ENCODE data around the gene OR4K1.
"Not testable (repeated sequence)": the region's sequence is repeated elsewhere in the genome, so short reads cannot be mapped to it uniquely, and the experiment has no call there.

The OR4K1 gene

GRCh38 chr14:19930617-19931016 lies at the start of gene OR4K1:
TSS of gene OR4K1 (plus strand) at chr14:19930917. CDS start at chr14:19935667, 4,750 bp downstream.
- Mint-ChIP-seq H3K9me3 (no peaks in the 10 kb centered on the region), H3K27ac (no peak within 1 kb of the TSS), H3K4me1 (no peaks in the 10 kb centered on the region), H3K4me3 (no peak within 1 kb of the TSS), H3K36me3 (ENCODE audit: low read depth) (no peaks in the 10 kb centered on the region), H3K27me3 (no peaks in the 10 kb centered on the region)
- ATAC-seq, result no peak
- no peak for DNase-seq

DNA sequence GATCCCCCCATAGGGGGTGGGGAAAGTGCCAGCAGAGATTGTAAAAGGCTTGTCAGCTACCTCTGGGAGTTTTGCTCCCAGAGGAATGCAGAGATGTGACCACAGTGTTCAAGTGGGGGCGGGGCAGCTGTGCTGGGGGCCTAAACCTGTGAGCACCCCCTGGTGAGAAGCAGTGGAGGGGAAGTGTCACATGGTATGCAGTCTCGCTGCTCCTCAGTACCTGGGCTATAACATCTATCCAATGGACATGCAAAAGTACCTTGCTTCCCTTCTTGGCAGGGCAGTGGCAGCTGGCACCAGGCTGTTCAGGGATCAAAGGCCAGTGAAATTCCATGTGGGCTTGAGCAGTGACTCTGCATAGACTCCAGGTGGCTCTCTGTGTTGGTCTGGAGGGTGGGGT lies 35.4 kb upstream of the OR4K1 start:
- H3K9me3 Mint-ChIP-seq, result peaks cover 49% of the 10 kb centered on the region
- ATAC-seq (peak; percentile 10), DNase-seq (no peak)
- no peaks in the 10 kb centered on the region for H3K4me1 Mint-ChIP-seq
- no peaks in the 10 kb centered on the region for H3K27me3 Mint-ChIP-seq
- no peak overlapping the region for H3K27ac Mint-ChIP-seq
- no peak overlapping the region for H3K4me3 Mint-ChIP-seq
- no peaks in the 10 kb centered on the region for H3K36me3 Mint-ChIP-seq (ENCODE audit: low read depth)

GRCh38 chr14:19900999-19901398 lies 29.7 kb upstream of the OR4K1 start:
- ATAC-seq (no peak), DNase-seq (no peak)
- Mint-ChIP-seq H3K36me3 (ENCODE audit: low read depth) (no peaks in the 10 kb centered on the region), H3K4me1 (no peaks in the 10 kb centered on the region), H3K9me3 (peaks cover 39% of the 10 kb centered on the region), H3K27me3 (no peaks in the 10 kb centered on the region), H3K27ac (no peak overlapping the region), H3K4me3 (no peak overlapping the region)

- no peak overlapping the region for H3K27ac Mint-ChIP-seq
- H3K9me3 Mint-ChIP-seq, result peaks cover 27% of the 10 kb centered on the region
- no peak for DNase-seq
Measured at GRCh38 chr14:19902409-19902808, 28.3 kb upstream of the OR4K1 start.

DNA sequence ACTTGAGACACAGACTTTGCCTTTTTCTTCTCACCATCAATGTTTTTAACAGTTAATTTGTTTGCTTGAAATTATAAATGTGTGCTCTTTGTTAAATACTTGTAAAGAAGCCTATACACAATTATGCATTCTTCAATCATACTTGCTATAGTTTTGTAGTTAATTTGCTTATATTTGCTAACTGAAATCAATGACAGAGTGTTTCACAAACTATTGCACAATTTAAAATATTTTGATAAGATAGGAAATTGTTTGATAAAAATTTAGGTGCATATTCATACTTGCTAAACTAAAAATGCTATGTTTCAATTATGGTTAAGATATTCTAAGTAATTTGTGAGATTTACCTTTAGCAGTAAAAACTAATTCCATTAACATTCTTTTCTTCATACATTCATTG lies 24.1 kb upstream of the OR4K1 start:
- Mint-ChIP-seq H3K27me3 (no peaks in the 10 kb centered on the region), H3K4me3 (no peak overlapping the region), H3K36me3 (ENCODE audit: low read depth) (no peaks in the 10 kb centered on the region), H3K4me1 (no peaks in the 10 kb centered on the region), H3K27ac (no peak overlapping the region), H3K9me3 (peaks cover 12% of the 10 kb centered on the region)
- DNase-seq (no peak), ATAC-seq (no peak)

More at GRCh38 chr14:19902409-19902808, 28.3 kb upstream of the OR4K1 start:
- no peaks in the 10 kb centered on the region for H3K4me1 Mint-ChIP-seq
- no peaks in the 10 kb centered on the region for H3K27me3 Mint-ChIP-seq
- H3K4me3 Mint-ChIP-seq, result no peak overlapping the region
- no peaks in the 10 kb centered on the region for H3K36me3 Mint-ChIP-seq (ENCODE audit: low read depth)
- ATAC-seq, result no peak

- ATAC-seq (no peak), DNase-seq (no peak)
- Mint-ChIP-seq H3K4me1 (no peaks in the 10 kb centered on the region), H3K4me3 (no peak overlapping the region), H3K9me3 (peaks cover 9% of the 10 kb centered on the region), H3K27me3 (no peaks in the 10 kb centered on the region), H3K27ac (no peak overlapping the region), H3K36me3 (ENCODE audit: low read depth) (no peaks in the 10 kb centered on the region)
Measured at GRCh38 chr14:19911114-19911513, 19.6 kb upstream of the OR4K1 start.

DNA sequence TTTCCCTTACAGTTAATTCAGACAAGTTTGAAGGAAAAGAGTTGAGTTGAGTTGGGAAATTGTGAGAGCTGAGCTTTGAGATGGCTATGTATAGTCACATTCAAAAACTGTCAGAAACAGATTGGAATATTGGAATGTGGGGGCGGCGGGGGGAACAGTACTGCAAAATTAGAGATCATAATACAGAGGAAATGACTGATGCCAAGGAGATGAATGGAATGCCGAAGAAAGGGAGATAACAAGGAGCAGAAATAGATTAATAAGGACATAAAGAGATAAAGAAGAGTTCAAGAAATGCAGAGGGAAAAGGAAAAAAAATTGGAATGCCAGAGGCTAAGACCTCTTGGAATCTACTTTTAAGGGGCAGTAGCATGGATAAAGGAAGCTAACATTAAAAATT lies 13.5 kb upstream of the OR4K1 start:
- no peak overlapping the region for H3K4me3 Mint-ChIP-seq
- no peaks in the 10 kb centered on the region for H3K4me1 Mint-ChIP-seq
- H3K36me3 Mint-ChIP-seq (ENCODE audit: low read depth), result no peaks in the 10 kb centered on the region
- H3K27me3 Mint-ChIP-seq, result no peaks in the 10 kb centered on the region
- no peak for ATAC-seq
- DNase-seq, result no peak
- H3K9me3 Mint-ChIP-seq, result no peaks in the 10 kb centered on the region
- H3K27ac Mint-ChIP-seq, result no peak overlapping the region

GRCh38 chr14:19917955-19918518 lies 12.7 kb upstream of the OR4K1 start:
- ATAC-seq (peak; percentile 15), DNase-seq (no peak)
- H3K27me3 Mint-ChIP-seq, result no peaks in the 10 kb centered on the region
- no peaks in the 10 kb centered on the region for H3K9me3 Mint-ChIP-seq
- no peaks in the 10 kb centered on the region for H3K36me3 Mint-ChIP-seq (ENCODE audit: low read depth)
- H3K4me3 Mint-ChIP-seq, result no peak overlapping the region
- H3K27ac Mint-ChIP-seq, result no peak overlapping the region
- H3K4me1 Mint-ChIP-seq, result no peaks in the 10 kb centered on the region

- Mint-ChIP-seq H3K4me3 (no peak overlapping the region), H3K9me3 (no peaks in the 10 kb centered on the region), H3K27ac (no peak overlapping the region), H3K4me1 (no peaks in the 10 kb centered on the region), H3K36me3 (ENCODE audit: low read depth) (no peaks in the 10 kb centered on the region), H3K27me3 (no peaks in the 10 kb centered on the region)
- DNase-seq (no peak), ATAC-seq (no peak)
Measured at GRCh38 chr14:19918553-19919264, 12.0 kb upstream of the OR4K1 start.

GRCh38 chr14:19920021-19920657 lies 10.6 kb upstream of the OR4K1 start, which contains the start of gene OR4K5:
TSS of gene OR4K5 (plus strand) at chr14:19920607. CDS start at chr14:19920607, 0 bp downstream.
- no peak for ATAC-seq
- Mint-ChIP-seq H3K4me3 (no peak within 1 kb of the TSS), H3K4me1 (no peaks in the 10 kb centered on the region), H3K27me3 (no peaks in the 10 kb centered on the region), H3K9me3 (peaks cover 3% of the 10 kb centered on the region), H3K27ac (no peak within 1 kb of the TSS), H3K36me3 (ENCODE audit: low read depth) (no peaks in the 10 kb centered on the region)
- no peak for DNase-seq

- DNase-seq, result no peak
- Mint-ChIP-seq H3K4me1 (no peaks in the 10 kb centered on the region), H3K9me3 (peaks cover under 1% of the 10 kb centered on the region), H3K27me3 (peaks cover 3% of the 10 kb centered on the region), H3K36me3 (ENCODE audit: low read depth) (no peaks in the 10 kb centered on the region), H3K27ac (no peak overlapping the region), H3K4me3 (no peak overlapping the region)
- no peak for ATAC-seq
Measured at GRCh38 chr14:19941668-19942067, 11.0 kb downstream of the OR4K1 start.

GRCh38 chr14:19947413-19948090 lies 16.8 kb downstream of the OR4K1 start:
- Mint-ChIP-seq H3K9me3 (peaks cover 4% of the 10 kb centered on the region), H3K27ac (no peak overlapping the region), H3K36me3 (ENCODE audit: low read depth) (no peaks in the 10 kb centered on the region), H3K4me3 (no peak overlapping the region), H3K27me3 (no peaks in the 10 kb centered on the region), H3K4me1 (no peaks in the 10 kb centered on the region)
- ATAC-seq (no peak), DNase-seq (no peak)

GRCh38 chr14:19949218-19949617 lies 18.5 kb downstream of the OR4K1 start:
- Mint-ChIP-seq H3K4me1 (no peaks in the 10 kb centered on the region), H3K4me3 (no peak overlapping the region), H3K36me3 (ENCODE audit: low read depth) (no peaks in the 10 kb centered on the region), H3K27ac (no peak overlapping the region), H3K9me3 (peaks cover 4% of the 10 kb centered on the region), H3K27me3 (no peaks in the 10 kb centered on the region)
- ATAC-seq (no peak), DNase-seq (no peak)

DNA sequence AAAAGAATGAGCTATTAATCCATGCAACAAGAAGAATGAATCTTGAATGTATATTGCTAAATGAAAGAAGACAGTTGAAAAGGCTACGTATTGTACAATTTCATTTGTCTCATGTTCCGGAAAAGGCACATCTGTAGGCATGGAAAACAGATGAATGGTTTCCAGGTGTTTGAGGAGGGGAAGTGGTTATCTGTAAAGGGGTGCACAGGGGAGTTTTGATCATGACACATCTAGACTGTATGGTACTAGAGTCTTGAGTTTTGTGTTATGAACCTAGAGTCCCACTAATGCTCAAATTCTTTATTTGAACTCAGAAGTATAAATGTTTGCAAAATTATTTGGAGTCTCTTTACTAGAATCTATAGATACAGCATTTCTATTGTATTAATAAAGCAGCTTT lies 39.0 kb downstream of the OR4K1 start:
- not testable (repeated sequence) for H3K36me3 Mint-ChIP-seq (ENCODE audit: low read depth); H3K9me3 Mint-ChIP-seq; ATAC-seq

DNA sequence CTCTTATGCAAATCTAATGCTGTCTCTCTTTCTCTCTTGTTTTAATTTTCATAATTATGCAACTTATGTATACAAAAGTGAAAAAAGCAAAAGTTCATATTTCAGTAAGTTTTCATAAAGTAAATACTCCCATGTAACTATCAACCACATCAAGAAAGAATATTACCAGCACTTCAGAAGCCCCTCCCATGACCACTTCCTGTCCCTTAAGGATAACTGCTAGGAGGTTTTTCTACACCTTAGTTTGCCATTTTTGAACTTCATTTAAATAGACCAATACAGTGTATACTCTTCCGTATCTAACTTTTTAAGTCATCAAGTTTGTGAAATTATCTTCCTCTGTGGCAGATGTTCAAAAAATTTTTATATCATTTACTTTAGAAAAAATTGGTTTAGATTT lies 44.1 kb downstream of the OR4K1 start:
- H3K27me3 Mint-ChIP-seq, result no peaks in the 10 kb centered on the region
- H3K36me3 Mint-ChIP-seq (ENCODE audit: low read depth), result no peaks in the 10 kb centered on the region
- no peak overlapping the region for H3K27ac Mint-ChIP-seq
- H3K9me3 Mint-ChIP-seq, result no peaks in the 10 kb centered on the region
- ATAC-seq, result no peak
- H3K4me1 Mint-ChIP-seq, result peaks cover 22% of the 10 kb centered on the region
- DNase-seq, result no peak
- no peak overlapping the region for H3K4me3 Mint-ChIP-seq

More for the DNA sequence above, 39.0 kb downstream of the OR4K1 start:
- peaks cover 12% of the 10 kb centered on the region for H3K4me1 Mint-ChIP-seq
- not testable (repeated sequence) for H3K27me3 Mint-ChIP-seq, H3K4me3 Mint-ChIP-seq, DNase-seq, H3K27ac Mint-ChIP-seq

All from activated naive CD8-positive, alpha-beta T cell treated with anti-CD3 and anti-CD28 coated beads, Interleukin-2, amount 50 U/mL, for 24 hours (primary cell).